ENCODE results near the gene DLEU7. TPM values are rescaled to one million over a fixed set of nuclear protein-coding genes. Genes with fewer than 3 reads are reported as not detected.

Gene DLEU7
- total RNA-seq, 1 donor from 2014 or later: not detected

GRCh38 chr13:50780201-50781015, 63.1 kb downstream of the DLEU7 start:
- Mint-ChIP-seq H3K4me1 (ENCODE audit: low read depth) (no peaks in the 10 kb centered on the region), H3K9me3 (no peaks in the 10 kb centered on the region), H3K36me3 (ENCODE audit: low read depth) (no peaks in the 10 kb centered on the region), H3K27me3 (ENCODE audit: low read depth) (peaks cover 47% of the 10 kb centered on the region), H3K27ac (no peak overlapping the region), H3K4me3 (ENCODE audit: low read depth) (no peak overlapping the region)
- intact Hi-C loops (cut with micrococcal nuclease): no loop called here
- DNase-seq (ENCODE audit: low spot score): no peak

- Mint-ChIP-seq H3K4me3 (ENCODE audit: low read depth) (no peak overlapping the region), H3K27ac (no peak overlapping the region), H3K36me3 (ENCODE audit: low read depth) (no peaks in the 10 kb centered on the region), H3K27me3 (ENCODE audit: low read depth) (peaks cover 48% of the 10 kb centered on the region), H3K9me3 (no peaks in the 10 kb centered on the region), H3K4me1 (ENCODE audit: low read depth) (no peaks in the 10 kb centered on the region)
- no peak for DNase-seq (ENCODE audit: low spot score)
- intact Hi-C loops (cut with micrococcal nuclease): no loop called here
These were observed 63.9 kb downstream of the DLEU7 start for GRCh38 chr13:50779443-50780200.

Other genes starting within 250 kb of the DLEU7 start
- gene RNASEH2B, start 66.1 kb upstream of the DLEU7 start, total RNA-seq: 68.9 and 71.7 TPM in 2 replicates

Measured in activated T-helper 2 cell treated with anti-CD3 and anti-CD28 coated beads, Interferon-gamma antibody, Interleukin-2, Interleukin-4, amounts not matched to agents 10 μg/mL and 5 μg/mL and 100 μg/mL, durations not matched to agents 14 hours and 24 hours and 36 hours (primary cell).